ENCODE measurements around the gene CCDC117.
"Not testable (repeated sequence)": the region's sequence is repeated elsewhere in the genome, so short reads cannot be mapped to it uniquely, and the experiment has no call there.

Gene CCDC117

DNA sequence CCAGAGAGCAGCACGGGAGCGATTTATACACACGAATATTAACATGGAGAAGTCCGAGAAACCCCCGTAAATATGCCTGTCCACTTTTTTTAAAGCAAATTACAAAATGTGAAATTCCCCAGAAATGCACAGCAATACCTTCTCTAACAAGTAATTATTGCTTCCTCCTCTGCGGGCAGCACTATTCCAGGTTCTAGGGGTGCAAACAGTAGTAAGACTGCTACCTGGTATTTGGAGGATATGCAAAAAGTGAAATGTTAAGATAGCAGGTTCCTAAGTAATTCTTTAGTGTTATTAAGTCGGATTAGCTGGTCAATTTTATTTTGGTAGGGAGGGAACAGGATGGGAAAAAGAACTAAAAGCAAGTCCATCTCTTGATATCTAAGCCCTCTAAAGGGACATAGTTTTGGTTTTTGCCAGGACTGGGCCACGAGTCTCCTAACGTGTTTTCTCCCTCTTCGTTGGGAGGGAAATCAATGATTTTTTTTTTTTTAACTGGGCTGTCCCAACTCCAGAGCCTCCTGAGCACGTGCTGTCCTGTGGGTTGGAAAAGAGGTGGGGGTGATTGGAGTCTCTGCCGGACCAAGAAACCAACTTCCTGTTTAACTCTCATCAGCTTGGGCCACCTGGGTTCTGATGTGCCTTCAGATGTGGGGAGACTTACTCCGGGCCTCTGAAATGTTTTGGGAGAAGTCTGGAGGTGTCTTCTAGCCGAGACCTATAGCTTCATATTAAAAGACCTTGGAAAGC lies 29.5 kb downstream of the CCDC117 start:
- FAIRE-seq, result no peak

DNA sequence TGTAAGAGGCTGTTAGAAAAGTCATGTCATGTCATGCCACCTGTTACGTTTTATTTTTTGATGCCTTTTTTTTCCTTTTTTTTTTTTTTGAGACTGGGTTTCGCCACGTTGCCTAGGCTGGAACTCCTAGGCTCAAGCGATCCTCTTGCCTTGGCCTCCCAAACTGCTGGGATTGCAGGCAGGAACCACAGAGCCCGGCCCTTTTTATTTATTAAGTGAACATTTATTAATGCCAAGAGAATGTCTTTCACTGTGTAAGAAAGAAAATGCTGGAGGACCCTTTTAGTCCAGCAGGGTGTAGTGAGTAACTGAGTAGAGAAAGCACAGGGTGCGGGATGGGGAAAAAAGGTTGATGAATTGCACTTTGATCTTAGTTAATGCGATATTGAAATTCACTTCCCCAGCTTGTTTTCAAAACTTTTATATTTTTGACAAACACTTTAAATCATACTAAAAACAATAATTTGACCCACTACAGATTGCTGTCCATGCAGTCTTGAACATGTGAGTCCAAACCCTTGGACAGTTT lies 30.2 kb downstream of the CCDC117 start:
- FAIRE-seq, result no peak

DNA sequence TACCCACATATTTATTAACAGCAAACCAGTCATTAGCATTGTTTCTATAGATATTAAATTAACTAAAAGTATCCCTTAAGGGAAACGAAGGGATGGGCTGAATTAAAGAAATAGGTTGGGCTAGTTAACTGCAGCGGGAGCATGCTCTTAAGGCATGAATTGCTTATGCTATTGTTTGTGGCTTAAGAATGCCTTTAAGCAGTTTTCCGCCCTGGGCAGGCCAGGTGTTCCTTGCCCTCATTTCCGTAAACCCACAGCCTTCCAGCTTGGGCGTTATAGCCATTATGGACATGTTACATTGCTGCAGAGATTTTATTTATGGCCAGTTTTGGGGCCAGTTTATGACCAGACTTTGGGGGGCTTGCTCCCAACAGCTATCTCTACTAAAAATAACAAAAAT lies 32.9 kb downstream of the CCDC117 start:
- not testable (repeated sequence) for FAIRE-seq

DNA sequence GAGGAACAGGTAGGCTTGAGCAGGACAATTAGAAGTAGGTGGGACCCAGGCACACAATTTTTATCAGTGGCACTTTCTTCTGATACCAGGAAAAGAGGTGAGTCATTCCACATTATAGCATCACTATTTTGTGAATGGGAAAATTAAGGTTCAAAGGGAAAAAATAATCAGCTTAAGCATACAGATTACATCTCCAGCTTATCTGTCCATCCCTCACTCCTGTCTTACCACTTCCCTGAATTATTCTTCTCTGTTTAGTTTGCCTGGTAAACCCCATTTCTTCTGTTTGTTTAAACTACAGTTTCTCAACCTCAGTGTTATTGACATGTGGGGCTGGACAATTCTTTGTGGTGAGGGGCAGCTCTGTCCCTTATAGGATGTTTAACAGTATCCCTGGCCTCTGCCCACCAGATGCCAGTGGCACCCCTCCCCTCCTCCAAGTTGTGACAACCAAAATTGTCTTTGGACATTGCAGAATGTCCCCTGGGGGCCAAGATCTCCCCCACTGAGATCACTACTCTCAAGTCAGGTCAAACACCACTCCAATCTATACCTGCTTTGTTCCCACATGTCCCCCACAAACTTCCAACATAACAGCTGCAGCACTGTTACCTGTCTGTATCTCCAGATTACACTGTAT lies 36.3 kb downstream of the CCDC117 start:
- no peak for FAIRE-seq

DNA sequence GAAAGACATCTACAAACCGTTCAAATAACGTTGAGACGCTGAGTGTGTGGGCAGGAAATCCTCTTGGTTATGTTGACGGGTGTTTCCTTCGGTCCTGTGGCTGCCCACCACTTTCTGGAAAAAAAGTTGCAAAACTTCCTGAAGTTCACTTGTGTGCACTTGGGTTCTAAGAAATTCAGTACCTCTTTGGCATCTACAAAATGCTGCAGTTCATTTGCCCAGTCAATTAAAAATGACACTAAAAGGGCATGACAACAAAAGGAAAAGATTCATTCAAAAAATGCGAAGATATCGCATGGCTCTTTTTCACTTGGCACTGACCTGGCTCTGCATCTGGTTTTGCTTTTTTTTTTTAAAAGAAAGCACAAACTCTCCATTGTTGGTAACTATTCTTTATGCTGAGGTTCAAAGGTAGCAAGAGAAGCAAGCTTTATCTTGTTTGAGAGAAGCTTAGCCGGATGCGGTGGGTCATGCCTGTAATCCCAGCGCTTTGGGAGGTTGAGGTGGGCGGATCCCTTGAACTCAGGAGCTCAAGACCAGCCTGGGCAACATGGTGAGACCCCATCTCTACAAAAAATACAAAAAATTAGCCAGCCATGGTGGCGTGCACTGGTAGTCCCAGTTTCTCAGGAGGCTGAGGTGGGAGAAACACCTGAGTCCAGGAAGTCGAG lies 38.5 kb downstream of the CCDC117 start:
- FAIRE-seq, result no peak

DNA sequence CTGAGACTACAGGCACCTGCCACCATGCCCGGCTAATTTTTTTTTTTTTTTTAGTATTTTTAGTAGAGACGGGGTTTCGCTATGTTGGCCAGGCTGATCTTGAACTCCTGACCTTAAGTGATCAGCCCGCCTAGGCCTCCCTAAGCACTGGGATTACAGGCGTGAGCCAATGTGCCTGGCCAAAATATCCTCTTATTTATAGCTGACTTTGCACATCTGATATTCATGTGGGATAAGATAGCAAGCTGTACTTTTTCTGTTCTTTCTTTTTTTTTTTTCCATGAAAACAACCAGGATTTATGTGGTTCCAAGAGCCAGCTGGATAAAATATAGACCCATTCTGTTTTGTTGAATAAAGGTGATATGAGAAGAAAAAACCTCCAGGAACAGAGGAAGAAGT lies 40.0 kb downstream of the CCDC117 start:
- no peak for FAIRE-seq

DNA sequence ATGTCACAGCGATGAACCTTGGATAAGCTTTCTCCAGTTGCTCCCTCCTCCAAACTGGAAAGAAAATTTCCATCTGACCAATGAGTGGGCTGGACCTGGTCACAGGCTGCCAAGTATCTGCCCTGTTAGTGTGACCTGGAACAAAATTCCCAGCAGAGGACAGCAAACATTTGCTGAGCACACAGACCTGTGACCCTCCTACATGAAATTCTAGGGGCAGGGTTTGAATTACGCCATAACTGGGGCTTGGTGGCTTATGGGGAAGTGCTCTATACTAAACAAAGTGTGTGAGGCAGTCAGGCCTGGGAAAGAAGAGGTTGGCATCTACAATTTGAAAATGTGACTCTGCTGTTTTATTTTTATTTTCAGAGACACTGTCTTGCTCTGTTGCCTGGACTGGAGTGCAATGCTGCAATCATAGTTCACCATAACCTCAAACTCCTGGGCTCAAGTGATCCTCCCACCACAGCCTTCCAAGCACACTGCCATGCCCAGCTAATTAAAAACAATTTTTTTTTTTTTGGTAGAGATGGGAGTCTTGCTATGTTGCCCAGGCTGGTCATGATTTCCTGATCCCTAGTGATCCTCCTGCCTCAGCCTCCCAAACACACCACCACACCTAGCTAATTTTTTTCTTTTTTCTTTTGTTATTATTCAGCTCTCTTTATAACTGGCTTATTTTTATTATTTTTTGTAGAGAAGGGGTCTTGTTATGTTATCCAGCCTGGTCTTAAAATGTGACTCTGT lies 41.5 kb downstream of the CCDC117 start:
- no peak for FAIRE-seq

DNA sequence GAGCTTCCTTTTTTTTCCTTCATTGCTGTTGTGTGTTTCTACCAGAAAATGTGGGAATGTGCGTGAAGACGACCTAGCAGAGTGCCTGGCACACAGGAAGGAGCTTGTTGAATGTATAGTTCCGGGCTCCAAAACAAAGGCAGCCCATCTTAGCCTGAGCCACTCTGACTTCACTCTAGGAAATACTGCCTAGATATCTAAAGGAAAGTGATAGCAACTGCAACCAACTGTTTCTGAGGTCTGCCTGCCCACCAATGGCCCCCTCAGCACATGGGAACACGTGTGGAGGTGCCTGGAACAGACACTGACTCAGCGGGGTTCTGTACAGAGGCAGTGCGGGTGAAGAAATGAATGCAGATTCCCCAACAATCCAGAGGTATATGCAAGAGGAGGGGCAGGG lies 42.6 kb downstream of the CCDC117 start:
- FAIRE-seq, result no peak

DNA sequence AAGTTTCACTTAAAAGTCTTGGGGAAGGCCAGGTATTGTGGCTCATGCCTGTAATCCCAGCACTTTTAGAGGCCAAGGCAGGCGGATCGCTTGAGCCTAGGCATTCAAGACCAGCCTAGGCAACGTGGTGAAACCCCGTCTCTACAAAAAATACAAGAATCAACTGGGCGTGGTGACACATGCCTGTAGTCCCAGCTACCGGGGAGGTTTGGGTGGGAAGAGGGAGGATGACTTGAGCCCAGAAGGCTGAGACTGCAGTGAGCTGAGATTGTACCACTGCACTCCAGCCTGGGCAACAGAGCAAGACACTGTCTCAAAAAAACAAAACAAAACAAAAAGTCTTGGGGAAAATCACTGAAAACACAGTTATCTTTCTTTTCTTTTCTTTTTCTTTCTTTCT lies 43.2 kb downstream of the CCDC117 start:
- no peak for FAIRE-seq

DNA sequence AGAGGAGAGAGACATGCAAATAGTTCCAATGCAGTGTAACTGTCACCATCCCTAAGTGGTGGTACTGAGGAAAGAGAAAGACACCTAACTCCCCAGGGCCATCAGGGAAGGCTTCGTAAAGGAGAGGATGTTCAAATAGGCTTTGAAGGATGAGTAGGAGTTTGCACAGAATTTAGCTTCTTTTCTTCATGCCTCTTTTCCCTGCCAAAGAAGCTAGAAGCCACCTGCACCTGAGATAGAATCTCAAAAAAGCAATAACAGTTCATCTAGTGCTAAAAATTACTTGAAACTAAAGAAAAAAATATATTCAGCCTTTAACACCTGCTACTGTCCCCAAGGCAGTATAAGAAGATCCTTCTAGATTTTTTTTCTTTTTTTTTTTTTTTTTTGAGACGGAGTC lies 44.6 kb downstream of the CCDC117 start:
- FAIRE-seq, result no peak

DNA sequence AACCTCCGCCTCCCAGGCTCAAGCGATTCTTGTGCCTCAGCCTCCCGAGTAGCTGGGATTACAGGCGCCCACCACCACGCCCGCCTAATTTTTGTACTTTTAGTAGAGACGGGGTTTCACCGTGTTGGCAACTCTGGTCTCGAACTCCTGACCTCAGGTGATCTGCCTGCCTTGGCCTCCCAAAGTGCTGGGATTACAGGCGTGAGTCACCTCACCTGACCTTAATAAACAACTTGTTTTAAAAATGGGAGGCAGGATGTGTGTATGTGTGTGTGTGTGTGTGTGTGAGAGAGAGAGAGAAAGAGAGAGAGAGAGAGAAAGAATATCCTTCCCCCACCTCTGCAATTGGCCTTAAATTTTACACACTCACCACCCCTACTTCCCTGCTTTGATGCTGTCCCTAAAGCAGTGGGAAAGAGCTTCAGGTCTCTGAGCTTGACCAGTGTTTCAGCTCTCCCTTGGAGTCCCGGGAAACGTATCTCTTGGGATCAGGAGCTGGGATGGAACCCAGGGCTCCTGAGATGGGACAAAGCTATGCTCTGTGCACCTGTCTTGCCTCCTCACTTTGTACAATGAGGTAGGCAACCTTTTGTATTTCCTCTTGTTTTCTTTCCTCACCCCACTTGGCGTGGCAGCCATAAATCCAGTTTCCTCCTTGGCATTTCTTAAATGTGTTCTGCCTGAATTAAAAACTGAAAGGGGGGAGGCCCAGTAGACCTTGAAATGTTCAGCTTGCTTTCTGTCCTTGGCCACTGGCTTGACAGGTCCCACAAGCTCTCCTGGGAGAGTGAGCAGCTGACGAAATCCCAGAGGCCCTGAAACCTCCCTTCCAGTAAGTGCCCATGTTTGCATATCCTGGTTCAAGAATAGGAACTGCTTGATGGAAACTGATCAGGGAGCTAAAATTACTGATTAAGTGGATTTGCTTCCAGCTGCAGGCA lies 45.7 kb downstream of the CCDC117 start:
- no peak for FAIRE-seq

DNA sequence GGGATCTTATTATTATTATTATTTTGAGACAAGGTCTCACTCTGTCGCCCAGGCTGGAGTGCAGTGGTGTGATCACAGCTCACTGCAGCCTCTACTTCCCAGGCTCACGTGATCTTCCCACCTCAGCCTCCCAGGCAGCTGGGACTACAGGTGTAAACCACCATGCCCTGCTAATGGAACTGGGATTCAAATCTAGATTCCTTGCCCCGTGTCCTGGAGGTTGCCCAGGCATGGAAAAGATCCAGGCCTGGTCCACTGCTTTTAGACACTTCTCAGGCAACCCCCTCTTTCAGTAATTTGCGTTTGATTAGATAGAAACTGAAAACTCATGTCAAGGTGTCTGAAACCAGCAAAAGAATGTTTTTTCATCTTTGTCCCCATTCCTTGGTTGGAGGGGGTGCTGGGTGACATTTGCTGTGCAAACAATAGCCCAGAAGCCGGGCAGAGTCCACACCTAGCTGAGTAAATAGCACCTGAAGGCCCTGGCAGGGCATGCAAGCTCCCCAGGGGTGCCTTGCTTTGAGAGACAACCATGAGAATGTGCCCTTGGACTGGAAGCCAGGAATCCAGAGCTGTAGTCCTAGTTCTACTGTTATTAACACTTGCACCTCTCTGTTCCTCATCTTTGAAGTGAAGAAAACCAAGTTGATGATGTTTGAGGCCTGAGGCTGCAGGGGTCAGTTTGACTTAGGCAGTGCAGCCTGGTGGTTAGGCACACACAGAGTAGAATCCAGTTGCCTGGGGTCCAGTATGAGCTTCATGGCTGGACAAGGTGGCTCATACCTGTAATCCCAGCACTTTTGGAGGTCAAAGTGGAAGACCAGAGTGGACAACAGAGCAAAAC lies 47.0 kb downstream of the CCDC117 start:
- FAIRE-seq, result no peak

DNA sequence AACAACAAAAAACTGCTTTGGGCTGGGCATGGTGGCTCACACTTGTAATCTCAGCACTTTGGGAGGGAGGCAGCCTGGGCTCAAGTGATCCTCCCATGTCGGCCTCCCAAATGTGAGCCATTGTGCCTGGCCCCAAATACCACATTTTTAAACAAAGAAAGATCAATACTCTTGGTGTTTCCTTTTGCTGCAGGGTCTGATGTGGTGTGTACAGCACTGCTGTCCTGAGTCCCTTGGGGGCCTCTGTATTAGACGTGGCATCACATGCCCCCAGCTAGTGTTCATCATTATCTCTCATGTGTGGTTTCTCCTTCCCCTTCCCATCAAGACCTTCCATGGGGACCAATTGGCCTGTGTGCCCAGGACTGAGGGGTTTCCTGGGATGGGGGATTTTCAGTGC lies 48.4 kb downstream of the CCDC117 start:
- FAIRE-seq, result no peak

DNA sequence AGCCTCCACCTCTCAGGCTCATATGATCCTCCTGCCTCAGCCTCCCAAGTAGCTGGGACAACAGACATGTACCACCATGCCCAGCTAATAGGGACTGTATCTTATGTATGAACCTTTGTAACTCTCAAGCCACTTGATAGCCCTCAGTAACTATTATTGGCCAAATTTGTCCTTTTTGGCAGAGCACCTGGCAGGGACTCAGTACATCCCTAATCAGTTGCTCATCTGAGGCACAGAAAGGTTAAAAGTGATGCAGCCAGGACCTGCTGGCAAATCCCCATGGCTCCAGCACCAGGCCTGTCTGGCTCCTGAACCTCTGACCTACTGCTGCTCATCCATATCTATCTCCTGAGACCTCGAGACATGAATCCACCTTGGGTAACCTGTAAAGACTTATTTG lies 49.0 kb downstream of the CCDC117 start:
- no peak for FAIRE-seq

DNA sequence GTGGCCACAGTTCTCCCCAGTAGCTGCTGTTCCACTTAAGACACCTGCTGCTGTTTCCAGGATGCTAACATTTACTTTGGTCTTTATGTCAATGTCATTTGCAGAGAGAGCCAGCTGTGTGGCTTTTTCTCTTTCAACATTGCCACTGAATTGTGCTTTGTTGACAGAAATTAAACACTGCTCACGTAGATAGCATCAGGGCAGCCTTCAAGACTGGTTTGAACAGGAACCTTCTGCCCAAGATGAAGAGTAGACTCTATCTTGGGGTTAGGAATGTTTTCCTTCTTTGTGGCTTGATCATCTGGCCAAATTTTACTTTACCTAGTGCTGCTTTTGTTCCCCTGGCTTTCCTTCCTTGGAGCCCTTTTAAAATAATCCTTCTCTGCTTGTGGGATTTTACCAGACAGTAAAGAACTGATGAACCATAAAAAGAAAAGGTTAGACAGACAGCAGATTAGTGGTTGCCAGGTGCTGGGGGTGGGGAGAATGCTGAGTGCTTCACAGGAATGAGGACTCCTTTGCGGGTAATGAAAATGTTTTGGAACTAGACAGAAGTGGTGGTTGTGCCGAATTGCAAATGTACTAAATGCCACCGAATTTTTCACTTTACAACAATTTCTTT lies 50.5 kb downstream of the CCDC117 start:
- no peak for FAIRE-seq

DNA sequence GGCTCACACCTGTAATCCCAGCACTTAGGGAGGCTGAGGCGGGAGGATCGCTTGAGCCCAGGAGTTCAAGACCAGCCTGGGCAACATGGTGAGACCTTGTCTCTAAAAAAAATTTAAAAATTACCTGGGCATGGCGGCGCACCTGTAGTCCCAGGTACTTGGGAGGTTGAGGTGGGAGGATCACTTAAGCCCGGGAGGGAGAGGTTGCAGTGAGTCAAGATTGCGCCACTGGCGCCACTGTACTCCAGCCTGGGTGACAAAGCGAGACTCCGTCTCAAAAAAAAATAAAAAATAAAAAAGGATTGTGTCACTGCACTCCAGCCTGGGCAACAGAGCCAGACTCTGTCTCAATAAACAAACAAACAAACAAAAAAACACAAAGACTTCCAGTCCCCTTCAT lies 52.0 kb downstream of the CCDC117 start:
- not testable (repeated sequence) for FAIRE-seq

DNA sequence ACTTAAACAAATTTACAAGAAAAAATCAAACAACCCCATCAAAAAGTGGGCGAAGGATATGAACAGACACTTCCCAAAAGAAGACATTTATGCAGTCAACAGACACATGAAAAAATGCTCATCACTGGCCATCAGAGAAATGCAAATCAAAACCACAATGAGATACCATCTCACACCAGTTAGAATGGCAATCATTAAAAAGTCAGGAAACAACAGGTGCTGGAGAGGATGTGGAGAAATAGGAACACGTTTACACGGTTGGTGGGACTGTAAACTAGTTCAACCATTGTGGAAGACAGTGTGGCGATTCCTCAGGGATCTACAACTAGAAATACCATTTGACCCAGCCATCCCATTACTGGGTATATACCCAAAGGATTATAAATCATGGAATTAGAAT lies 53.9 kb downstream of the CCDC117 start:
- not testable (repeated sequence) for FAIRE-seq

DNA sequence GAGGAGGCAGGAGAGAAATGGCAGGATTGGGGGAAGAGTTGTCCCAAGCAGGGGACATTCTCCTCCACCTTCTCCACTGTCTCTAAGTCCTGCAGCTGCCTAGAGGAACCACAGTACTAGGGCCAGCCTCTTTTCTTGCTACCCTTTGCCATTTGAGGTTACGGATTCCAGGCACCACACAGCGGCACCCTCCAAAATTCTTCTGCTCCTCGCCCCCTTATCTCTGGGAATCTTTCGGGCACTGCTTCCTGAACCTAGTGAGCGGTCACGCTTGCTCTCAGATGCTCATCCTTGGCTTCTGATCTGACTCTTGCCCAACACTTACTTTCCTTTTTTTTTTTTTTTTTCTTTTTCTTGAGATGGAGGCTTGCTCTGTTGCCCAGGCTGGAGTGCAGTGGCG lies 54.4 kb downstream of the CCDC117 start:
- FAIRE-seq, result no peak

DNA sequence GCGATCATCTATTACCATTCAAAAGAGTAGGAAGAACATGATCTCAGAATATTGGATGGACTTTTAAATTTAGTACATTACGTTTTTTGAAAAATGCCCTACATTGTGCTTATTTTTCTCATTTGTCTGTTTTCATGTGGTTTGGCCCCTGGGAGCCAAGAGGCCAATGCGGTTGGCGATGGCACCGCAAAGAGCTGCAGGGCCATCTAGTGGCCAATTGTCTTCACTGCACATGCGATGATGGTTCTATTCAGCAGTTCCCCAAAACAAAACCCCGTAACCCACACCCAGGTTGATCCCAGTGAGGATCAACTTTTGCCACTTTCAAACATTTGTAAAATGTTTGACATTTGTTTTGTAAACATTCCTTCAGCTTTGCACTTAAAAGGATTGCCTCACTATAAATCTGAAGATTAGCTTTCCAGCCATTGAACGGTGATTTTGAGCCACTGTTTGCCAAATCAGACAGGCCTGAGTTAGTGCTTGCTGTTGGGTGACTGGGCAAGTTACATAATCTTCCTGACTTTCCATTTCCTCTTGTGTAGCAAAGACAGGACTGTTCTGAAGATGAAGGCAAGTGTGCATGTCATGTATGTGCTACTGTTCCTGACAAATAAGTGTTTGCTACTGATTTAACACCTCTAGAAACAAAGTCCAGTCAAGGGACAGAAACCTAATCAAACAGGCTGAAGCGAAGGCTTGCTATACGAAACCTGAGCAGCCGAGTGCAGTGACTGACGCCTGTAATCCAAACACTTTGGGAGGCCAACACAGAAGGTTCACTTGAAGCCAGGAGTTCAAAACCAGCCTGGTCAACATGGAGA lies 57.1 kb downstream of the CCDC117 start:
- no peak for FAIRE-seq

DNA sequence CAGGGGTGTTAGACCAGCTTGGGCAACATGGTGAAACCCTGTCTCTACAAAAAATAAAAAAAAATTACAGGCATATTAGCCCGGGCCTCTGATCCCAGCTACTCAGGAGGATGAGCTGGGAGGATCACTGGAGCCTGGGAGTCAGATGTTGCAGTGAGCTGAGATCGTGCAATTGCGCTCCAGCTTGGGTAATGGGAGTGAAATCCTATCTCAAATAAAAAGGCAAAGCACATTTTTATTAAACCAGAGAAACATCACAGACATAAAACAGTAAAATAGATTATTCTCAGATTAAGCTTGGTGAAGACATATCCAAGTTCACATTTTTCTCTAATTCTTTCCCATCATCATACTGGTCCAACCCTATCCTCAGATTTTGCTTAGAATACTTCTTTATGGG lies 57.9 kb downstream of the CCDC117 start:
- no peak for FAIRE-seq
